HG02885 (cell line): Measurements from ENCODE around the gene AGO1.

Source experiments
- ATAC-seq: cut with Tn5 transposase; IDR thresholded peaks from one replicate; pipeline ENCODE4 v1.9.1; 2021; ENCODE audit warnings: mild to moderate bottlenecking; ENCODE audit not compliant: unreplicated experiment, poor library complexity

AGO1 gene

DNA sequence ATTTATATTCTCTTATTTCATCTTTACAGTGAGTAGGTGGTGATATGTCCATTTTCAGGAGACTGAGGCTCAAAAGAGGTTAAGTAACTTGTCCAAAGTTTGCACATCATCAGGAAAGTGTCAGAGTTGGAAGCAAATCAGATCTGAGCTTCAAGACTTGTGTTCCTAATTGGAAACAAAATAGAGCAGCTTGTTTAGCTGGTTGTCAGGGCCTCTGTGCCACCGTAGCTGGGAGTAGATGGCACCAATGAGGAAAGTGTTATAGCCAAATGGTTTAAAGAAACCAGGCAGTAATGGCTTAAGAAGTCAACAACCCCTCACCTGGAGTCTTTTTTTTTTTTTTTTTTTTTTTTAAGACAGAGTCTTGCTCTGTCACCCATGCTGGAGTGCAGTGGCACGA lies 19.7 kb downstream of the AGO1 start:
- no peak for ATAC-seq

DNA sequence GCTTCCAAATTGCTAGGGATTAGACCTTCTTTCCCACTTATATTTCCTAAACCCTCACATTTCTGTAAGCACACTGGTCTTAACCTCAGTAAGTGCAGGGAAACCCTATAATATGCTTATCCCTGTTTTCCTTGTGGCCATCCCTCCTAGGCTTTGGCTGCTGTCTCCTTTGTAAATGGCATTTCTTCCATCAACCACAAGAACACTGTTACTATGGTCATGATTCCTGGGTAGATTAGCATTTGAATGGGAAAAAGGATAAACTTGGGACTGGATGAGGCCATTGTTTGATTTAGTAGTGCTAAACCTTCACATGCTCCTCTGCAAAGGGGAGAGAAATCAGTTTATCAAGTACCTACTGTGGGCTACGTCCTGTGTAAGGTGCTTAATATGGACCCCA lies 31.7 kb downstream of the AGO1 start:
- no peak for ATAC-seq

DNA sequence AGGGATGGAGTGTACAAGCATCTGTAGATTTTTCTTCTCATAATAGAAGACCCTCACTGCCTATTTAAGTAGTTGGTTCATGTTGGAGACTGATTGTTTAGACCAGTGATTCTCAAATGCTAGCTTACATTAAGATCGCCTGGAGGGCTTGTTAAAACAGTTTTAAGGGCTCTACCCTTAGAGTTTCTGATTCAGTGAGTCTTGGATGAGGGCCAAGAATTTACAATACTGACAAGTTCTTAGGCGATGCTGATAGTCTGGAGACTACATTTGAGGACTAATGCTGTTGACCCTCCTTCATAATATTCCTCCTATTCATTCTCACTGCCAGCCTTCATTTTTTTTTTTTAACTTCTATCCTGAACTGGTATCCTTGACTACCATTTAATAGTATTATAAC lies 32.7 kb downstream of the AGO1 start:
- no peak for ATAC-seq

DNA sequence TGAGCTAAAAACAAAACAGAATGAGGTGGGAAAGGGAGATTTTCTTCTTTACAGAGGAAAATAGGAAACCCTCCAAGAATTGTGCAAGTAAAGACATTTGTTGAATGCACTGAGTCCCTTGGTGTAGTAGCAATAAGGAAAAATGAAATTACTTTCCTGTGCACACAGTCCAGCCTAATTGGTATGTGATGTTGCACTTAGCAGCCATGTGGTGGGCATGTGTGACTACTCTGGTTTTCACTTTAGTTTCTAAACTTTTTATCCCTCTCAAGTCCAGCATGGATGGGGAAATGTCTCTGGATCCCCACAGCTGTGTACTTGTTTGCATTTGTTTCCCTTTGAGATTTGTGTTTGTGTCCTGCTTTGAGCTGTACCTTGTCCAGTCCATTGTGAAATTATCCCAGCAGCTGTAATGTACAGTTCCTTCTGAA lies 40.8 kb downstream of the AGO1 start:
- no peak for ATAC-seq

DNA sequence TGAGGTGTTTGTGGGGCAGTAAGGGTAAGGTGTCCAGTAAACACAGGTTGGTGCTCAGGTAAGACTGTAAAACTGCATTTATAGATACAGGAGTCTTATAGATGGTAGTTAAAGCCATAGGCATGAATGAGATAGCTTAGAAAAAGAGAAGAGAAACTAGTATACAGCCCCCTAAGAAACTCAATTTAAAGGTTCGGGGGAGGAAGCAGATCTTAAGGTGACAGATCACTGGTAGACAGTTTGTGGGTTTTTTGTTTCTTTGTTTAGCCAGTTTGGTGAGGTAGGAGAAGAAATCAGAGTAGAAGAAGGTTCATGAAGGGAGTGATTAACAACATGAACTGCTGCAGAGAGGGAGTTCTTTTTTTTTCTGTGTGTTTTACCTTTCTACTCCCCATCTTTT lies 41.8 kb downstream of the AGO1 start:
- no peak for ATAC-seq

DNA sequence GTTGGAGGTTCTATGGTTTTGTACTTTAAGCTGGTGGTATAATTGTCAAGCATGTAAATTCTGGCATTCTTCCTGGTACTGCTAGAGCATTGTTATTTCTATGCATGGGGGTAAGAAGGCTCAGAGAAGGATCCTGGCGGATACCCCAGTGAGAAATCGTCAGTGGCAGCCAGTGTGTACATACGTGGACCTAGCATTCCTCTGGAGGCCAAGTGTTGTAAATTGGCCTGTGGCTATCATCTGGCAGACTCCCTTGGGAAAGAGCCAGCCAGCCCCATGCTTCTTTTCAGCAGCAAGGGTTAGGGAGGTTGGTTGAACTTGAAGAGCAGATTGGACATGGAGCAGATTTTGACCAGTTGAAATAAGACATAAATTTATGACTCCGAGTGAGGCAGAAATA lies 42.7 kb downstream of the AGO1 start:
- no peak for ATAC-seq

DNA sequence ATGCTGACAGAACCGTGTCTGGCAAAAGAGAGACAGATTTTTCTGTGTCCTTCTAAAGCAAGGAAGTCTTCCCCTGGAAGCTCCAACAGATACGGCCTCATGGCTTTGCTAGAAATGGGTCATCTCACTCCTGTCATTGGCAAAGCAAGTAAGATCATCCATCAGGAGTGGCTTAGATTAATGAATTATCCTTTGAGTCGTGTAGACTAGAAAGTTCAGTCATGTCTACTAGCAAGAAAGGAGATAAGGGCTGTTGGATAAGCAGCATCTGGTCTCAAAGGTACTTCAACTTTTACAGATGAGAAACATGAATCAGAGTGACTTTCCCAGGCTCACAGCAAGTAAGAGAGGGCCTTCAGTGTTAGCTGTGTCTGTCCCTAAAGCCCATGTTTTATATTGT lies 44.5 kb downstream of the AGO1 start:
- ATAC-seq, result no peak

DNA sequence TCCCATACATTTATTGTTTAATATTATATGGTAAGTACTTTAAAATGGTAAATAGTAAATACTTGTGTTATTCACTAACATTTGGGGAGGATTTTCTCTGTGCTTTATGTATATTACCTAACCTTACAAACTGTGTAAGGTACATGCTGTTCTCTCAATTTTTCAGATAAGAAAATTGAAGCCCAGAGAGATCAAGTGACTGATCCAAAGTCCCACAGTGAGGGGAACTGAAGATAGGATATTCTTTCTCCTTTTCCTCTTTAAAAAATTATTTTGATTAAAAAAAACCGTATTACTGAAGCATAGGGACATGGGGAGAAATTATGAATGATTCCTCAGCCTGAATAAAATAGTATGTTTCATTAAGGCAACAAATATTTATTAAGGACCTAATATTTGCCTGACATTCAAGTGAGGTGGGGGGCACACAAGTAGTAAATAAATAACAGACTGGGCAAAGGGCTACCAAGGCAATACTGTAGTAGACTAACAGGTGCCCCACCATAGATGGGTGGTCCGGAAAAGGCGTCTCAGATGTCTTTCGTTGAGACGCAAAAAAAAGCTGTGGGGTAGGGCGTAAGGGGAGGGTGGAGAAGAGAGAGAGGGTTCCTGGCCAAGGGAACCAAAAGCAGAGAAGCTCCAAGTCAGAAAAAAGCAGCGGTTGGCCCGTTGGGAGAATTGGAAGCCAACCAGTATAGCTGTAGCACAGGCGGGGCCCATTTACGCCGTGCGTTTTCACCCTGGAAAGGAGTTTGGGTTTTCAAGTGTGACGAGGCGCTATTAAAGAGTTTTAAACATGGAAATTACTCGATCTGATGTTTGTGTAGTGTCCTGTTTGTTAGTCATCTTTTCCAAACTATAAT lies 47.0 kb downstream of the AGO1 start:
- no peak for ATAC-seq

DNA sequence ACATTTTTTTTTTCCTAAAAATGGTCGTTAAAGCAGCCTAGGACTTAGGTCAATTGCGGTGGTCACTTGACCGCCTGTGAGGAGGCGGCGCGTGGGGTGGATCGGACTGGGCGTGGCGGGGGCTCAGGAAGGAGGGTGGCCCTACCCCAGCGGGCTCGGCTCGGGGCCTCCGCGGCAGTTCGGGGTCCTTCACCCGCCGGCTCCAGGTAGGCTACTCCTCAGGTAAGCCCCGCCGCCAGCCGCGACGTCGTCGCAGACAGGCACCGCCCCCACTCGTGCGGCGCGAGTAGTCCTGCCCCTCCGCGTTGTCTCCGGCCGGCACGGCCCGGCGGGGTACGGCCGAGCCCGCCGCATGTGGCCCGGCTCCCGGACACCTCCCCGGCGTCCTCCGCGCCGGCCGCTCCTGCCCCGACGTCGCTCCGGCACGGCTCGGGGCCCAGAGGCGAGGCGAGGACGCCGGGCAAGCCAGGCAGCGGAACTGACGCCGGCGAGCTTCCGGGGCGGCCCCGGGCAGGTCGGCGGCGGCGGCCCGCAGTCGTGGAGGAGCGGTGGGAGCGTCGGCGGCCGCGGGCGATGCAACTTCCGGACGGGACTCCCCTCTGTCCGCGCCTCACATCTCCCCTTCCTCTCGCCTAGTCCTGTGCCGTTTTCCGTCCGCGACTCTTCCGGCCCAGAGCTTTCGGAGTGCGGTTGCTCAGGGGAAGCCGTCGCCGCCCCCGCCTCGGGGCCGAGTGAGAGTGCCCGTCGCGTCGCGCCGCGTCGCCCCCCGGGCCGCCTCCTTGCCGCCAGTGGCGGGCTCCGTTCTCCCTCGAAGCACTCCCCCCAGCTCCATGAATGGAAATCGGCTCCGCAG lies 47.8 kb downstream of the AGO1 start, which contains the start of gene AGO3:
Gene AGO3 (plus strand): TSS at position 513 of the 853 bp plus-strand sequence. CDS start 322 bp downstream, at position 835.
- ATAC-seq, result peak; percentile 85

DNA sequence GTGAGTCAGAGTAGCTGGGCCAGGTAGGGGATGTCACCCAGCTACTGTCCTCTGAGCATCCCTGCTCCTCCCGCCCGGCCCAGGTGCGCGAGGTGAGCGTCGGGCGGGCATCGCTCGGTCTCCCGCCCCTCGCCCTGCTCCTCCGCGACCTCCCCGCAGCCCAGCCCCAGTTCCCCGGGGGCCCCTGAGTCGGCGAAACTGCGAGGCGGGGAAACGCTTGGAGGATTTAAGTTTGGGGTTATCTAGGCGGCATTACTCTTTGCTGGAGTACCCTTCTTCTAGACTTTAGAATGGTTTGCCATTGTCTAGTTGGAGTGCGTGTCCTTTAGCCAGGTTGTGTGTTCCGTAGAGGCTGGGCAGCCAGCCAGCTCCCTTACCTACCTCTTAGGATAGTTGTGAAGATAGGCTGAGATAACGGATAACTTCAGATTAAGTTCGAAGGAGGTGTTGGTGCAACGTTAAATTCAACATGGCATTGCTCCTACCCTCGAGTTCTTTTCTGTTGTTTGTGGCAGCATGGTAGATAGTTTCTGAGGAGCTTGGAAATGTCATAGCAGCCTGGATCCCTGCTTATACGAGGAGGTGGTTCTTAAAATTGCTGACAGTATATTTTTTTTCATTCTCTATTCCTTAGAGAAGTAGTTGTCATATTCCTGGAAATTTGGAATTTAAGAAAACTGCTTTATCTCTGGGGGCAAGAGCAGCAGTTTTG lies 48.6 kb downstream of the AGO1 start:
- peak; percentile 35 for ATAC-seq

DNA sequence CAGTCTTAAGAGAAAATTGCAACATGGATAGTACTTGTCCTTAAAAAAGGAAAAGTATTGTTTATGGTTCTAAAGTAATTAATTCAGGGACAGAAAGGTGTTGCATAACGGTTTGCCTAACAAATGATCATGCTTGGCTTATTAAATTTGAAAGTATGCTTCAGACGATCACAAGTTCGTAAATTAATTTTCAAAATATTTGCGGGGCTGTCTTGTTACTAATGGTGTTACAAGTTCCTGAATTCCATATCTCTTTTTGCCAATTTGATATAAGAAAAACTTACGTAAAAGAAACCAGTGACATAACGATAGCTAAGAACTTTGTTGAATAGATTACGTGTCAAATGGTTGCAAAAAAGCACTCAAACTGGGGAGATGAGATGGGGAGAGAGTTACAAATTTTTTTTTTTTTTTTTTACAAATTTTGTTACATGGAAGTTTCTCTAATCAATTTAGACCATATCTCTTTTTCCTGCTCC lies 49.2 kb downstream of the AGO1 start:
- ATAC-seq, result no peak

DNA sequence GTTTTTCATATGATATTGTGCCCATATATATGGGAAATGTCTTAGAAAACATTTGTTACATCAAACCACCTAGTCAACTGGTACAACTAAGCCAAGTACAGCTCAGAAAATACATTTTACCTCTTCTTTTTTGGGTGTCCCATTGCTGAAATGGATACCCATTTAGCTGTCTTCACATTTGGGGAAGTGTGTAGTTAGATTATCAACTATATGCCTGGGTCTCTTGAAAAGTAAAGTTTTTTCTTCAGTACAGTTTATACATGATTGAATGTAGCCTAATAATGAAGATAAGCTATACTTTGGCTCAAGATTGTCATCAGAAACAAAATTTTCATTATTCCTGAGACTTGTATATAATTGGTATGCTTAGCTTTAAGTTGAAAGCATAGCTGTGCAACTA lies 49.9 kb downstream of the AGO1 start:
- no peak for ATAC-seq

DNA sequence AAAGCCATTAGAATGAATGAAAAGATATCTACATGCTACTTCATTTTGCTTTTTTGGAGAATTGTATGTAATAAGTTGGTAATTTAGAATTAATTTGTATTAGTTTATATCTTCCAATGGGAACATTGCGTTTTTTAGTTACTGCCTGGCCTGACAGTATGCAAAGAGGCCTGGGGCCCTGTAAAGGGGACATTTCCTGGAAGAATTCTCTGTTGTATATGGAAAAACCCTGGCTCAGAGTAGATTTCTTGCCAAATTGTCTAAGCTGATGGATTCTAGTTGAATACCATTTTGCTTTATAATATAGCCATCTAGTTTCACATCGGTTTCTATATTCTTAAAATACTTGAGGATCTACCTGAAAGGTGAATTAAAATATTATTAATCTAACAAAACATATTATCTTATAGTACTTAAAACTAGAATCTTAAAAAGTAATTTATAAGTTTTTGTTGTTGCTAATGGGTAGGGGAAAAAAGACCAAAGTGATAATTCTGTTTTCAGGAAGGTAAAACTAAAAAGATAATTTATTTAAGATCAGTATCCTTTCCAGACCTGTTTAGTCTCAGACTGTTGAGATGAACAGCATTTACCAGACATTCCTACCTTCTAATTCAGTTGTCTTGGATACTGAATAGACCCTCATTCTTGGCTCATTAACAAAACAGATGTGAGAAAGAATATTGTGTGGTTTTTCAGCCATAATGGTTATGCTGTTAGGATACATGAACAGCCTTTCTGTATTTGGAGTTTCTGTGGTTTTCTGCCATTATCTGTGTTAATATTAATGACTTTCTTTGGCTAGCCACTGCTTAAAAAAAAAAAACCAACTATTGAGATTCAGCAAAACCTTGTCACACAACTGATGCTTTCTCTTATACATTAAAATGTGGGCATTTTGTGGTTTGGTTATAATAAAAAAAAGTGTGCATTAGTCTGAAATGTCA lies 52.7 kb downstream of the AGO1 start:
- no peak for ATAC-seq

DNA sequence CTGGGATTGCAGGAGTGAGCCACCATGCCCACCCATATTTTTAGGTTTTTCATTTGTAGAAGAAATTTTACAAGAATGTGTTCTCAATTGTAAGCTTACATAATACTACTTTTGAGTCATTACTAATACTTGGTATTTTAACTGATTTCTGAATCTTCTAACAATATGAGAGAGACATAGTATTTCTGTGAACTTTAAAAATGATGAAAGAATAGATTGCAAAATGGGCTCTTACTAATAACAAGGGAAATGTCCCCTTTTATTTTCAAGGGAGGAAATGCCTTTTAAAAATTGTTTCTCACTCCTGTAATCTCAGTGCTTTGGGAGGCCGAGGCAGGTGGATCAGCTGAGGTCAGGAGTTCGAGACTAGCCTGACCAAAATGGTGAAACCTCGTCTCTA lies 53.8 kb downstream of the AGO1 start:
- no peak for ATAC-seq

DNA sequence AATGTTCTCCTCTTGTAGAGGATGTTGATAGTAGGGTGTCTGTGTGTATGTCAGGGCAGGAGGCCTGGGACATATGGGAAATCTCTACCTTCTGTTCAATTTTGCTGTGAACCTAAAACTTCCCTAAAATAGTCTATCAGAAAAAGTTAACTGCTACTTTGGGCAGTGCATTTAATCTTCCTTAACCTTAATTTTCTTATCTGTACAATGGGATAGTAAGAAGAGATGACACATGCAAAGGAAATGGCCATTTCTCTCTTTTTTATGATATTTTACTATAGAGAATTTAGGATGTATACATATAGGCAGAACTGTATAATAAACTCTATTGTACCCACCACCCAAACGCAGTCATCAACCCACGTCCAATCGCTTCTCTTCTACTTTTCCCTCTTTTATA lies 56.5 kb downstream of the AGO1 start:
- no peak for ATAC-seq

DNA sequence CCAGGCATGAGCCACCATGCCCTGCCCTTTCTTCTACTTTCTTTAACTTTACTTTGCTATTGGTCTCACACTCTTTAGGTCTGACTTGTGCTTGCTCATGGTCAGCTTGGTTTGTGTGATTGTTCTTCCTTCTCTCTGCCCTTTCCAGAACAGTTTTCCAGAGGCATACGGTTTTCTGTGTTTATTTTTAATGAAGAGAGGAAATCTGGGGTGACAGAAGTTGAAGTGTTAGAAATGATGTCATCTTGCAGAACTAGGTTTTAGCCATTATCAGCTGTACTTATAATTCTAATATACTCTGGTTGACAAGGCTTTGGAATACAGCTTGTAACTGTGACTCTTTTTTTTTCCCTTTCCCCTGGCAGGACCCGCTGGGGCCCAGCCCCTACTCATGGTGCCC lies 62.3 kb downstream of the AGO1 start:
- no peak for ATAC-seq

DNA sequence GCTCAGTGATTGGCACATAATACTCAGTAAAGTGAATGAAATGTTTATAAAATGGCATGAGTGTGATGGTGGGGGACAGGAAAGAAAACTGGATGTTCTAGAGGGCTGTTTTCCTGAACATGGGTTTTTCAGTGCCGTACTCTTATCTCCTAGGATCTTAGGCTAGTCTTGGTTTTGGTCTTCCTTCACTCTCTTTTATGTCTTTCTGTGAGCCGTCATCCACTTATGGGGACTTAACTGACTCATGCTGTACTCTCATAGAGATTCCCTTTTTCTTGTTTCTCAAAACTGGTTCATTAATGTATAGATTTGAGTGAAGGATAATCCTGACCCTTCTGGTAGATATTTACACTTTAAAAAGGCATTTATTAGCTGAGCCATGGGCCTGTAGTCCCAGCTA lies 64.5 kb downstream of the AGO1 start:
- ATAC-seq, result no peak

DNA sequence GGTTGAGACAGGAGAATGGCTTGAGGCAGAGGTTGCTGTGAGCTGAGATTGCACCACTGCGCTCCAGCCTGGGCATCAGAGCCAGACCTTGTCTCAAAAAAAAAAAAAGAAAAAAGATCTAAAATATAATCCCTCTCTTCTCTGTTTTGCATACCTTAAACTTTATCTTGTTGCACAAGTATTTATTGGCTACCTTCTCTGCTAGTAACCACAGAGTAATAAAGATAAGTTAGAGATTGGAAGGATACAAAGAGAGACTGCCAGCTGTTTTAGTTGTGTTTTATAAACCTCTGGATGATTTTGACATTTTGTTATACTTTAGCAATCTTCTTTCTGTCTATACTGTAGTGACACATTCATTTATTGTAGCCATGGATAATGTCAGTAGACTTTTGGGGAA lies 75.5 kb downstream of the AGO1 start:
- no peak for ATAC-seq

DNA sequence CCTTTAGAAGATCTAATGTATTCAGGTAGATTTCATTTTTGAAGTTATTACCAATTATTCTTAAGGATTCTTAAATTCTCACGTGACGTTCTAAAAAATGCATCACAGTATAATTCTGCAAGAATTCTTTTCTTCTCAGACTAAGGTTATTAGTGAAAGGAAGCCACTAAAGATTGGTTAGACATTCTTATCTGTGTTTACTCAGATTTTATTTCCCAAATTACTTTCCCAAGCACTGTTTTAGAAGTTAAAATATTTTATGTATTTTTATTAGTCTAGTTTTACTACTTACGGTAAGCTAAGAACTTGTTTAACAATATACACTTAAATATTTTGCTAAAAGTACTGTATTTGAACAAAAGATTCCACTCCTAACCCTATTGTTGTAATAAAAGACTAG lies 76.3 kb downstream of the AGO1 start:
- ATAC-seq, result no peak

DNA sequence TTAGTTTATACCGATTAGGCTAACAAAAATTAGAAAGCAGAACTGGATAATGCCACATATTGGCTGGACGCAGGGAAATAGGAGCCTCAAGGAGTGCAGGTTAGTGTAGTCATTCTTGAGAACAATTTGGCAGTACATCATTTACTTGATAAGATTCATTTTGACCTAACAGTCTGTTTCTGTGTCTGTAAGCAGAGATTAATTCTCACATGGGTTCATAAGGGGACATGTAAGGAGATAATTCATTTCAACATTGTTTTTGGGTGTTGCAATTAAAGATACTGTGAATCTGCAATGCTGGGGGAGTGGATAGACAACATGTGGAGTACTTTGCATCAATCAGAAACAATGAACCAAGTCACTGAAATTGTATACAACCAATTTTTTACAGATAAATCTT lies 79.9 kb downstream of the AGO1 start:
- ATAC-seq, result no peak
